Caco-2 (cell line): ENCODE data around the gene LRRC36. TPM values are rescaled to one million over a fixed set of nuclear protein-coding genes. Genes with fewer than 3 reads are reported as not detected.

Source experiments
- BruUV-seq: library from RNA; stranded (reverse); fragments of 400-500 nt; replicated peaks from 2 replicates; lab custom pipeline; 2021; lab: Mats Ljungman, UMichigan
- CTCF ChIA-PET: fragments of 300-600 bp; sonication (Branson Sonifier 250); formaldehyde crosslinking; loops from one replicate; lab custom pipeline; 2022; ENCODE audit warnings: antibody characterized with exemption; lab: Charles Lee
- POLR2A ChIA-PET: fragments of 300-600 bp; sonication (Branson Sonifier 250); formaldehyde crosslinking; loops from one replicate; lab custom pipeline; 2022; ENCODE audit warnings: antibody characterized with exemption; lab: Charles Lee
- DNase-seq, 2 experiments: peaks; one replicate each; pipeline versions ENCODE4 v3.0.0 to v3.0.0-alpha.2; 2020 to 2022
- H3K27me3 ChIP-seq: replicated peaks from 2 replicates; pipeline ENCODE4 v1.6.0; 2011; ENCODE audit warnings: low read length; ENCODE audit not compliant: control insufficient read depth, insufficient read depth
- H3K36me3 ChIP-seq: 2 replicates; pipeline ENCODE4 v1.5.1; 2011; ENCODE audit warnings: low read length; ENCODE audit not compliant: control insufficient read depth, insufficient read depth
- H3K4me1 ChIP-seq: fragments of 250-450 bp; sonication (Bioruptor Pico); 2 replicates; pipeline ENCODE4 v1.5.1; 2020; ENCODE audit warnings: mild to moderate bottlenecking
- H3K4me3 ChIP-seq: 2 replicates; pipeline ENCODE4 v1.5.1; 2011; ENCODE audit warnings: low read depth, mild to moderate bottlenecking, control low read depth, low read length
- H3K9me3 ChIP-seq: fragments of 250-450 bp; sonication (Bioruptor Pico); 2 replicates; pipeline ENCODE4 v1.5.1; 2020; ENCODE audit warnings: mild to moderate bottlenecking, moderate library complexity
- H3K27ac Mint-ChIP-seq: one replicate; pipeline ENCODE4 v1.8.0; 2022; ENCODE audit warnings: mixed read lengths; ENCODE audit not compliant: unreplicated experiment
- H3K27me3 Mint-ChIP-seq: one replicate; pipeline ENCODE4 v1.8.0; 2022; ENCODE audit warnings: mixed read lengths; ENCODE audit not compliant: insufficient read depth, unreplicated experiment
- H3K36me3 Mint-ChIP-seq: one replicate; pipeline ENCODE4 v1.8.0; 2022; ENCODE audit warnings: mild to moderate bottlenecking, mixed read lengths; ENCODE audit not compliant: insufficient read depth, unreplicated experiment
- H3K4me1 Mint-ChIP-seq: one replicate; pipeline ENCODE4 v1.8.0; 2022; ENCODE audit warnings: low read depth, mixed read lengths; ENCODE audit not compliant: unreplicated experiment
- H3K4me3 Mint-ChIP-seq: one replicate; pipeline ENCODE4 v1.8.0; 2022; ENCODE audit warnings: mild to moderate bottlenecking, moderate library complexity, mixed read lengths; ENCODE audit not compliant: unreplicated experiment
- H3K9me3 Mint-ChIP-seq: one replicate; pipeline ENCODE4 v1.8.0; 2022; ENCODE audit warnings: mixed read lengths; ENCODE audit not compliant: unreplicated experiment
- intact Hi-C: fragments of 100-400 bp; cut with micrococcal nuclease; formaldehyde crosslinking; loops from one replicate; pipeline ENCODE4 v1.10.0; 2022; ENCODE audit not compliant: unreplicated experiment
- total RNA-seq: library from RNA; stranded (reverse); gene quantifications from 2 replicates; pipeline ENCODE4 v1.2.3, GENCODE V29; 2022
- TF ChIP-seq, protein P1 (sequence below), 2 experiments: fragments of 200-600 bp in 1 of 2; IDR thresholded peaks; 1 replicate in 1 of 2; 2 replicates in 1 of 2; pipeline versions ENCODE4 v1.5.1 to v1.8.0; 2011 to 2022; ENCODE audit warnings: antibody characterized with exemption in 1 of 2, control low read depth in 1 of 2, inconsistent platforms in 1 of 2, low read depth in 1 of 2, low read length in 1 of 2, mild to moderate bottlenecking in 1 of 2, moderate library complexity in 1 of 2; ENCODE audit not compliant: insufficient read depth in 1 of 2, severe bottlenecking in 1 of 2, unreplicated experiment in 1 of 2

Gene LRRC36
- total RNA-seq, 1 experiment from 2014 or later: not detected

DNA sequence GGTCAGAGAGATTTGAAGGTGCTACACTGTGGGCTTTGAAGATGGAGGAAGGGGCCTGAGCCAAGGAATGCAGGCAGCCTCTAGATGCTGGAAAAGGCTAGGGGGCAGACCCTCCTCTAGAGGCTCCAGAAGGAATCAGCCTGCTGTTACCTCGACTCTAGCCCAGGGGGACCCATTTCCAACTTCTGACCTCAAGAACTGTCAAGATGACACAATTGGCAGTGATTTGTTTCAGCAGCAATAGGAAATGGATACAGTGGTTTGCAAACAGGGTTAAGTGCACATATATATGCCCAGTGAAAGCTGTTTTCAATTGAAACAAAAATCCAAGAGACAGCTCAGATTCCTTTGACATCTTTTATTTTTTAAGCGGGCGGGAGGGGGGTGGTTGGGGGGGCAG is 93.3 kb downstream of the LRRC36 start:
- TF ChIP-seq, protein P1, sequence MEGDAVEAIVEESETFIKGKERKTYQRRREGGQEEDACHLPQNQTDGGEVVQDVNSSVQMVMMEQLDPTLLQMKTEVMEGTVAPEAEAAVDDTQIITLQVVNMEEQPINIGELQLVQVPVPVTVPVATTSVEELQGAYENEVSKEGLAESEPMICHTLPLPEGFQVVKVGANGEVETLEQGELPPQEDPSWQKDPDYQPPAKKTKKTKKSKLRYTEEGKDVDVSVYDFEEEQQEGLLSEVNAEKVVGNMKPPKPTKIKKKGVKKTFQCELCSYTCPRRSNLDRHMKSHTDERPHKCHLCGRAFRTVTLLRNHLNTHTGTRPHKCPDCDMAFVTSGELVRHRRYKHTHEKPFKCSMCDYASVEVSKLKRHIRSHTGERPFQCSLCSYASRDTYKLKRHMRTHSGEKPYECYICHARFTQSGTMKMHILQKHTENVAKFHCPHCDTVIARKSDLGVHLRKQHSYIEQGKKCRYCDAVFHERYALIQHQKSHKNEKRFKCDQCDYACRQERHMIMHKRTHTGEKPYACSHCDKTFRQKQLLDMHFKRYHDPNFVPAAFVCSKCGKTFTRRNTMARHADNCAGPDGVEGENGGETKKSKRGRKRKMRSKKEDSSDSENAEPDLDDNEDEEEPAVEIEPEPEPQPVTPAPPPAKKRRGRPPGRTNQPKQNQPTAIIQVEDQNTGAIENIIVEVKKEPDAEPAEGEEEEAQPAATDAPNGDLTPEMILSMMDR (IDR thresholded peaks at IDR 0.05; ENCODE audit: insufficient read depth in 1 of 2, low read depth in 1 of 2, low read length in 1 of 2, severe bottlenecking in 1 of 2, unreplicated experiment in 1 of 2): no peak
- H3K4me3 ChIP-seq: no peak overlapping the region
- Mint-ChIP-seq H3K27ac (peak overlapping the region; percentile 8), H3K4me3 (no peak overlapping the region), H3K9me3 (no peaks in the 10 kb centered on the region), H3K27me3 (no peaks in the 10 kb centered on the region), H3K4me1 (peaks cover 26% of the 10 kb centered on the region), H3K36me3 (no peaks in the 10 kb centered on the region)
- H3K36me3 ChIP-seq: no peaks in the 10 kb centered on the region
- no TSS peak for BruUV-seq
- intact Hi-C loops: no loop called here
- CTCF ChIA-PET: interaction anchor here (0.7 to 1.0 kb wide), 3 partner anchors 8 to 552 kb away, joined by 3 to 5 read pairs (median 4); partner anchors contain the start of gene HSD11B2
- H3K27me3 ChIP-seq: no peaks in the 10 kb centered on the region
- no peaks in the 10 kb centered on the region for H3K9me3 ChIP-seq
- DNase-seq: peak in 1 of 2 experiments; percentile 36
- peaks cover 46% of the 10 kb centered on the region for H3K4me1 ChIP-seq
- POLR2A ChIA-PET: no interaction called here

- no peaks in the 10 kb centered on the region for H3K9me3 Mint-ChIP-seq
- Histone ChIP-seq H3K9me3 (no peaks in the 10 kb centered on the region), H3K4me3 (no peak overlapping the region), H3K4me1 (peaks cover 46% of the 10 kb centered on the region), H3K27me3 (no peaks in the 10 kb centered on the region), H3K36me3 (no peaks in the 10 kb centered on the region)
- H3K36me3 Mint-ChIP-seq: no peaks in the 10 kb centered on the region
- no peaks in the 10 kb centered on the region for H3K27me3 Mint-ChIP-seq
- BruUV-seq: no TSS peak
- intact Hi-C loops: no loop called here
- POLR2A ChIA-PET: interaction anchor here (0.6 kb wide), 1 partner anchor 15 kb away, joined by 5 read pairs; no protein-coding TSS in a partner anchor
- no peak overlapping the region for H3K4me3 Mint-ChIP-seq
- no peak for DNase-seq
- H3K27ac Mint-ChIP-seq: no peak overlapping the region
- CTCF ChIA-PET: interaction anchor here (0.7 to 1.1 kb wide), 2 partner anchors 15 to 228 kb away, joined by 3 to 4 read pairs; no protein-coding TSS in a partner anchor
- H3K4me1 Mint-ChIP-seq: peaks cover 26% of the 10 kb centered on the region
- TF ChIP-seq, protein P1 (IDR thresholded peaks at IDR 0.05; ENCODE audit: insufficient read depth in 1 of 2, low read depth in 1 of 2, low read length in 1 of 2, severe bottlenecking in 1 of 2, unreplicated experiment in 1 of 2): no peak
Measured at GRCh38 chr16:67421030-67421429, 94.4 kb downstream of the LRRC36 start.

DNA sequence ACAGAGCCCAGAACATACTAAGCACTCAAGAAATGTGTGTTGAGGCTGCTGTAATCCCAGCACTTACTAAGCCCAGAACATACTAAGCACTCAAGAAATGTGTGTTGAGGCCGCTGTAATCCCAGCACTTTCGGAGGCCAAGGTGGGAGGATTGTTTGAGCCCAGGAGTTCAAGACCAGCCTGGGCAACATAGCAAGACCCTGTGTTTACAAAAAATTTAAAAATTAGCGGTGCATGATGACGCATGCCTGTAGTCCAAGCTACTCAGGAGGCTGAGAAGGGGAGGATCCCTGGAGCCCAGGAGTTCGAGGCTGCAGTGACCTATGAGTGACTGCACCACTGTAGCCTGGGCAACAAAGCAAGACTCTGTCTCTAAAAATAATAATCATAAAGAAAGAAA is 96.4 kb downstream of the LRRC36 start:
- POLR2A ChIA-PET: no interaction called here
- no TSS peak for BruUV-seq
- intact Hi-C loops: no loop called here
- Mint-ChIP-seq H3K27ac (peak overlapping the region; percentile 14), H3K9me3 (no peaks in the 10 kb centered on the region), H3K4me1 (peaks cover 24% of the 10 kb centered on the region), H3K36me3 (peaks cover 5% of the 10 kb centered on the region), H3K27me3 (no peaks in the 10 kb centered on the region), H3K4me3 (no peak overlapping the region)
- H3K9me3 ChIP-seq: no peaks in the 10 kb centered on the region
- DNase-seq: no peak
- no peaks in the 10 kb centered on the region for H3K36me3 ChIP-seq
- TF ChIP-seq, protein P1 (IDR thresholded peaks at IDR 0.05; ENCODE audit: insufficient read depth in 1 of 2, low read depth in 1 of 2, low read length in 1 of 2, severe bottlenecking in 1 of 2, unreplicated experiment in 1 of 2): no peak
- CTCF ChIA-PET: no interaction called here
- H3K27me3 ChIP-seq: no peaks in the 10 kb centered on the region
- no peak overlapping the region for H3K4me3 ChIP-seq
- peaks cover 33% of the 10 kb centered on the region for H3K4me1 ChIP-seq
